K562 (cell line): ENCODE measurements around the gene NDST3. TPM values are rescaled to one million over a fixed set of nuclear protein-coding genes. Genes with fewer than 3 reads are reported as not detected.

Experiments used
- ATAC-seq: fragments of 200-7000 bp; cut with Tn5 transposase; 3 replicates; pipeline ENCODE4 v1.9.1; 2020; ENCODE audit warnings: moderate library complexity
- BruUV-seq: library from RNA; stranded (reverse); fragments of 400-500 nt; replicated peaks from 2 replicates; lab custom pipeline; 2021; lab: Mats Ljungman, UMichigan
- CTCF ChIA-PET: fragments of 300-600 bp; formaldehyde crosslinking; extraction: SDS; loops from one replicate; lab custom pipeline; 2021; ENCODE audit warnings: low intra/inter-chr PET ratio; lab: Yijun Ruan, JAX
- POLR2A ChIA-PET: fragments of 300-600, 350-650 bp; sonication (Branson Sonifier 250); formaldehyde crosslinking; extraction: SDS; loops from one replicate; lab custom pipeline; 2021; ENCODE audit warnings: antibody characterized with exemption, inconsistent platforms; lab: Yijun Ruan, JAX
- DNase-seq, 4 experiments: peaks; one replicate each; pipeline versions ENCODE4 v3.0.0 to v3.0.0-alpha.2; 2011 to 2018; ENCODE audit warnings: low spot score in 3 of 4, mixed read lengths in 3 of 4; ENCODE audit errors: extremely low read depth in 1 of 4
- FAIRE-seq: peaks from 2 replicates; lab custom pipeline; 2011; peaks lifted over from hg19 to GRCh38; lab: Jason Lieb, UNC
- H2AFZ ChIP-seq: 2 replicates; pipeline ENCODE4 v1.6.0; 2011; ENCODE audit warnings: low read depth, low read length, control low read depth, inconsistent platforms
- H3K27ac ChIP-seq: fragments of 200-600 bp; 3 replicates; pipeline ENCODE4 v1.8.0; 2011; ENCODE audit warnings: low read depth, mild to moderate bottlenecking, control low read depth, inconsistent platforms, low read length, moderate library complexity, mixed read lengths; ENCODE audit errors: extremely low read depth
- H3K27me3 ChIP-seq, 2 experiments: fragments of 300-600 bp in 1 of 2; 2 replicates in 1 of 2; 3 replicates in 1 of 2; pipeline versions ENCODE4 v1.6.0 to v1.8.0; 2011; ENCODE audit warnings: inconsistent platforms in 2 of 2, low read length in 2 of 2, mild to moderate bottlenecking in 1 of 2, mixed read lengths in 1 of 2, moderate library complexity in 1 of 2; ENCODE audit not compliant: control insufficient read depth in 2 of 2, insufficient read depth in 2 of 2
- H3K36me3 ChIP-seq: fragments of 300-600 bp; 3 replicates; pipeline ENCODE4 v1.8.0; 2011; ENCODE audit warnings: mild to moderate bottlenecking, low read length, inconsistent platforms; ENCODE audit not compliant: control insufficient read depth, insufficient read depth
- H3K4me1 ChIP-seq, 2 experiments: fragments of 200-600 bp in 1 of 2; replicated peaks in 1 of 2; 2 replicates in 1 of 2; 3 replicates in 1 of 2; pipeline versions ENCODE4 v1.5.1 to v1.8.0; 2011; ENCODE audit warnings: inconsistent platforms in 2 of 2, low read length in 2 of 2, mild to moderate bottlenecking in 1 of 2, mixed read lengths in 1 of 2, moderate library complexity in 1 of 2; ENCODE audit not compliant: control insufficient read depth in 2 of 2, insufficient read depth in 2 of 2
- H3K4me2 ChIP-seq: 2 replicates; pipeline ENCODE4 v1.6.1; 2011; ENCODE audit warnings: low read length, control low read depth, inconsistent platforms, mixed read lengths; ENCODE audit not compliant: insufficient read depth
- H3K4me3 ChIP-seq: fragments of 200-600 bp; sonication (generic), shearing (Covaris generic); 2 replicates; pipeline ENCODE4 v1.5.1; 2016; ENCODE audit warnings: control low read depth, inconsistent platforms
- H3K79me2 ChIP-seq: fragments of 200-600 bp; 3 replicates; pipeline ENCODE4 v1.8.0; 2011; ENCODE audit warnings: low read length, inconsistent platforms; ENCODE audit not compliant: control insufficient read depth, insufficient read depth
- H3K9ac ChIP-seq, 2 experiments: 2 replicates each; pipeline versions ENCODE4 v1.6.0 to v1.6.1; 2011; ENCODE audit warnings: low read depth in 2 of 2, low read length in 2 of 2, control low read depth in 1 of 2, inconsistent platforms in 1 of 2, mild to moderate bottlenecking in 1 of 2, mixed read lengths in 1 of 2; ENCODE audit not compliant: insufficient read depth in 1 of 2
- H3K9me1 ChIP-seq: one replicate; pipeline ENCODE4 v1.6.0; 2011; ENCODE audit warnings: inconsistent platforms, mild to moderate bottlenecking, low read length, moderate library complexity; ENCODE audit not compliant: control insufficient read depth, insufficient read depth
- H3K9me3 ChIP-seq: replicated peaks from 2 replicates; pipeline ENCODE4 v1.5.1; 2011; ENCODE audit warnings: low read depth, low read length, inconsistent platforms; ENCODE audit not compliant: control insufficient read depth, insufficient read depth
- H4K20me1 ChIP-seq: replicated peaks from 2 replicates; pipeline ENCODE4 v1.6.1; 2011; ENCODE audit warnings: low read length, inconsistent platforms, mixed read lengths; ENCODE audit not compliant: control insufficient read depth, insufficient read depth
- ARID4B ChIP-seq: sonication (generic); formaldehyde crosslinking; IDR thresholded peaks from 2 replicates; pipeline ENCODE4 v1.8.0; 2022; ENCODE audit warnings: mild to moderate bottlenecking, missing genetic modification reagents
- HMGN3 ChIP-seq: IDR thresholded peaks from 2 replicates; pipeline ENCODE4 v1.6.1; 2011; ENCODE audit warnings: borderline replicate concordance, low read depth, mild to moderate bottlenecking, mixed read lengths, low read length; ENCODE audit not compliant: insufficient read length; ENCODE audit errors: extremely low read depth
- MBD1 ChIP-seq: fragments of 250-450 bp; sonication (Bioruptor Pico); IDR thresholded peaks from 2 replicates; pipeline ENCODE4 v1.8.0; 2022; ENCODE audit warnings: inconsistent platforms
- NCOR1 ChIP-seq: fragments of 450-650 bp; IDR thresholded peaks from 2 replicates; pipeline ENCODE4 v1.6.1; 2016; ENCODE audit warnings: mild to moderate bottlenecking, moderate library complexity
- PHF8 ChIP-seq: fragments of 200-600 bp; sonication (generic); IDR thresholded peaks from 2 replicates; pipeline ENCODE4 v1.6.1; 2012; ENCODE audit warnings: mixed run types, mild to moderate bottlenecking, inconsistent platforms, low read length, moderate library complexity, borderline replicate concordance
- WHSC1 ChIP-seq: IDR thresholded peaks from one replicate; pipeline ENCODE4 v1.6.1; 2012; ENCODE audit warnings: low read length, control low read depth, inconsistent platforms
- ZNF143 ChIP-seq: sonication (generic); formaldehyde crosslinking; IDR thresholded peaks from 2 replicates; pipeline ENCODE4 v1.9.0; 2022; ENCODE audit warnings: mild to moderate bottlenecking, missing genetic modification reagents
- ZNF224 ChIP-seq: sonication (generic); formaldehyde crosslinking; IDR thresholded peaks from 2 replicates; pipeline ENCODE4 v1.8.0; 2022; ENCODE audit warnings: mild to moderate bottlenecking, missing genetic modification reagents
- ZNF274 ChIP-seq: IDR thresholded peaks from 2 replicates; pipeline ENCODE4 v1.6.1; 2011; ENCODE audit warnings: low read depth, mild to moderate bottlenecking, low read length, moderate library complexity, borderline replicate concordance
- WGBS: fragments of 100-300 bp; shearing (Covaris generic); methylation state at CpG from one replicate; pipeline ENCODE4 v1.1.6; 2016; ENCODE audit warnings: low coverage, mixed read lengths; ENCODE audit not compliant: insufficient coverage; ENCODE audit errors: missing lambda C conversion rate; 5-methylcytosine and 5-hydroxymethylcytosine counted together
- in situ Hi-C: fragments of 300-500 bp; cut with MboI; formaldehyde crosslinking; loops from 4 replicates; pipeline ENCODE4 v1.15.0; 2018; ENCODE audit warnings: inconsistent platforms, mixed read lengths
- intact Hi-C: fragments of 100-400 bp; cut with micrococcal nuclease; formaldehyde crosslinking; loops from 2 replicates; pipeline ENCODE4 v1.14.2; 2022
- polyA plus RNA-seq, 8 experiments: library from polyadenylated mRNA; depleted of rRNA in 4 of 8; stranded (reverse) in 5 of 8; unstranded in 3 of 8; fragments of >200 nt; fragmentation: Nextera tagmentation in 2 of 8; fragmentation: Illumina TruSeq in 1 of 8; extraction: Ambion mirVana in 2 of 8; extraction: Trizol in 1 of 8; gene quantifications; 2 replicates each; pipeline versions ENCODE4 v1.2.1 to v1.2.3, GENCODE V29; 2011 to 2014; ENCODE audit warnings: inconsistent platforms in 1 of 8, missing spikeins in 1 of 8
- total RNA-seq, 7 experiments: library from RNA; depleted of rRNA in 6 of 7; stranded (reverse); fragments of >200 nt in 6 of 7; fragmentation: Illumina TruSeq in 2 of 7; extraction: Trizol in 2 of 7; gene quantifications; 2 replicates each; pipeline versions ENCODE4 v1.2.1 to v1.2.3, GENCODE V29; 2011 to 2021; ENCODE audit warnings: low replicate concordance in 1 of 7

NDST3 gene
- total and polyA plus RNA-seq, 9 of the 15 experiments (the other 6 are each of a cell fraction or from before 2014, with no cell fraction given): not detected

- TF ChIP-seq ZNF224: no peak
- TF ChIP-seq ZNF274: no peak
- no peak for TF ChIP-seq ARID4B (CRISPR knock-in tag)
- TF ChIP-seq NCOR1: no peak
- TF ChIP-seq, all 486 proteins: peak for 0
Measured at GRCh38 chr4:118035309-118035708, 1.0 kb downstream of the NDST3 start (continued).

DNA sequence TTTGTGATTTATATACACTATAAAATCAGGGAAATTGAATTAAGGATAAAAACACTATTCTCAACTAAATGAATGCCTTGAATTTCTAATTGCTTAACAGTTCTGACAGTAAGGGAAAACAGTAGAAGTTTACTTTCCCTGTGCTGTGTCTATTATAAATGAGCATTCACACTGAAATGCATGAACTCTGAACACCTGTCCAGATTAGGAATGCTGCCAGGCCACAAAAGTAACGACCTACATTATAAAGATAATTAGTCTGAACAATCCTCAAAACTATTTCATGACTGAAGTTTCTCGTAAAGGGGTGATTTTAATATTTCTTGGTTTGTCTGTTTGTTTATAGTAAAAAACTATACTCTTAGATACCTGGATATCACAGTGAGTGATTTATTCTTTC is 2.0 kb downstream of the NDST3 start:
- H2AFZ ChIP-seq: no peak overlapping the region
- FAIRE-seq (no peak), ATAC-seq (no peak), DNase-seq (no peak)
- CTCF ChIA-PET: no interaction called here
- TF ChIP-seq ZNF143: no peak
- no peak for TF ChIP-seq MBD1 (CRISPR knock-in tag)
- TF ChIP-seq WHSC1: no peak
- no peak for TF ChIP-seq PHF8
- TF ChIP-seq HMGN3: no peak
- H4K20me1 ChIP-seq: no peaks in the 10 kb centered on the region
- POLR2A ChIA-PET: no interaction called here
- peaks cover 0 to 7% of the 10 kb centered on the region in 2 experiments; a peak in 1 of 5 replicates for H3K4me1 ChIP-seq
- in situ Hi-C loops (no loop called here), intact Hi-C loops (no loop called here)
- no peak overlapping the region for H3K4me2 ChIP-seq
- BruUV-seq: no TSS peak
- H3K9me1 ChIP-seq: no peaks in the 10 kb centered on the region
- no peaks in the 10 kb centered on the region for H3K9me3 ChIP-seq
- H3K36me3 ChIP-seq: no peaks in the 10 kb centered on the region
- no peak overlapping the region for H3K27ac ChIP-seq
- H3K9ac ChIP-seq: no peak overlapping the region
- H3K79me2 ChIP-seq: no peaks in the 10 kb centered on the region
- H3K27me3 ChIP-seq: no peaks in the 10 kb centered on the region
- H3K4me3 ChIP-seq: no peak overlapping the region
- 0% methylated on average over 2 of the region's 2 CpGs for WGBS
